ENCODE results near the gene IGFBP5. TPM values are rescaled to one million over a fixed set of nuclear protein-coding genes. Genes with fewer than 3 reads are reported as not detected.

Gene IGFBP5
- total RNA-seq, 1 donor from 2014 or later = 415 TPM

DNA sequence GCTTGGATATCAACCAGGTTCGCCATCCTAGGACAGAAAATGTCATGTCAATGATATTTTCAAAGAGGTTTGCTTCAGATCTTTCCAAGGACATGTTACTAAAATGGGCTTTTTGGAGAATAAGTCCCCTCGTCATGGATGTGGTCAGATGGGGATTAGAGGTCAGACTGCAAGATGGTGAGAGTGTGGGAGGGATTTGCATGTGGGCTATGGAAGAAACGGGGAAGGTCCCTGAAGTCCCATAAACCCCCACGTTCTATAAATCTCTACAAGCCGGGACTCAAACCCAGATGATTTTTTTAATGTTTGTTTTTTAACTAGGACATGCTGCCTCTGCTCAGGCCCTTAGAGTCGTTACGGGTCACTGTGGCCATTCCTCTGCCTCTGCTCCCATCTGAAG lies 37.7 kb upstream of the IGFBP5 start:
- Mint-ChIP-seq H3K9me3 (no peaks in the 10 kb centered on the region), H3K27me3 (ENCODE audit: low read depth) (no peaks in the 10 kb centered on the region), H3K27ac (no peak overlapping the region), H3K36me3 (no peaks in the 10 kb centered on the region), H3K4me1 (peaks cover 11% of the 10 kb centered on the region), H3K4me3 (no peak overlapping the region)
- TF ChIP-seq, protein P1, sequence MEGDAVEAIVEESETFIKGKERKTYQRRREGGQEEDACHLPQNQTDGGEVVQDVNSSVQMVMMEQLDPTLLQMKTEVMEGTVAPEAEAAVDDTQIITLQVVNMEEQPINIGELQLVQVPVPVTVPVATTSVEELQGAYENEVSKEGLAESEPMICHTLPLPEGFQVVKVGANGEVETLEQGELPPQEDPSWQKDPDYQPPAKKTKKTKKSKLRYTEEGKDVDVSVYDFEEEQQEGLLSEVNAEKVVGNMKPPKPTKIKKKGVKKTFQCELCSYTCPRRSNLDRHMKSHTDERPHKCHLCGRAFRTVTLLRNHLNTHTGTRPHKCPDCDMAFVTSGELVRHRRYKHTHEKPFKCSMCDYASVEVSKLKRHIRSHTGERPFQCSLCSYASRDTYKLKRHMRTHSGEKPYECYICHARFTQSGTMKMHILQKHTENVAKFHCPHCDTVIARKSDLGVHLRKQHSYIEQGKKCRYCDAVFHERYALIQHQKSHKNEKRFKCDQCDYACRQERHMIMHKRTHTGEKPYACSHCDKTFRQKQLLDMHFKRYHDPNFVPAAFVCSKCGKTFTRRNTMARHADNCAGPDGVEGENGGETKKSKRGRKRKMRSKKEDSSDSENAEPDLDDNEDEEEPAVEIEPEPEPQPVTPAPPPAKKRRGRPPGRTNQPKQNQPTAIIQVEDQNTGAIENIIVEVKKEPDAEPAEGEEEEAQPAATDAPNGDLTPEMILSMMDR (IDR thresholded peaks at IDR 0.05; ENCODE audit: unreplicated experiment) = no peak
- DNase-seq (ENCODE audit: low spot score in 2 of 2, unreplicated experiment in 2 of 2) = no peak

DNA sequence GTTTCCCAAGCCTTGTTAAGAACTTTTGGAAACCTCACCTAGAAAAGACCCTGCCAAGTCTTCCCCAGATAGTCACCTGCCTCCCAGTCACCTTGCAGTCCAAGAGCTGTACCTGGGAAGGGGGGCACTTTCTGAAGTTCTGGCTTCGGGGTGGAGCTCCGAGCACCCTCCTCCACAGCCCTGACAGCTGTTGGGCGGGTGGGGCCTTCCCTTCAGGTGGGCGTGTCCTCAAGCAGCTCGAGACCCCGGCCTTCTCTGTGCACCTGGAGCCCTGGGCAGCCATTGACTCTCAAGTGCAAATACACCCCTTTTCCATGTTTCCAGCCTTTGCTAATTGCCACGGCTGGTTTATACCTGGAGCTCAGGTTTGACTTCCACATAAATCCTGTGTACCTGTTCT lies 37.0 kb upstream of the IGFBP5 start:
- Mint-ChIP-seq H3K27me3 (ENCODE audit: low read depth) (no peaks in the 10 kb centered on the region), H3K4me1 (peaks cover 11% of the 10 kb centered on the region), H3K4me3 (no peak overlapping the region), H3K36me3 (no peaks in the 10 kb centered on the region), H3K9me3 (no peaks in the 10 kb centered on the region), H3K27ac (no peak overlapping the region)
- TF ChIP-seq, protein P1 (IDR thresholded peaks at IDR 0.05; ENCODE audit: unreplicated experiment) = no peak
- DNase-seq (ENCODE audit: low spot score in 2 of 2, unreplicated experiment in 2 of 2) = no peak

DNA sequence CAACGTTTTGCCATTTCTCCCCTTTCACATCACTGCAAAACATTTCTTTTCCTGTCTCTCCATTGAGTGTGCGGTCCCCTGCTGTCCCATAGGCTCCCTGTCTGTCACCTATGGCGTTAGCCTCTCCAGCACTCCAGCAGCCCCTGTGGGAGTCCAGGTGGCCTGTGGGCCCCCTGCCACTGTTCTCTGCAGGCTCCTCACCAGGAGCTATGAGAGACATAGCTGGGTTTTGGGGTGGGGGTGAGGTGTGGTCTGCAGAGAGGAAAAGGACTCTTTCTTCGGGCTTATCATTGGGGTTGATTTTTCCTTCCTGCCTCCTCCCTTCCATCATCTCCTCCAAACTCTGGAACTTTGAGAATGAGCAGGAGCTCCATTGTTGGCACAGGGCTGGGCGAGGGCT lies 36.1 kb upstream of the IGFBP5 start:
- Mint-ChIP-seq H3K27ac (no peak overlapping the region), H3K9me3 (no peaks in the 10 kb centered on the region), H3K36me3 (no peaks in the 10 kb centered on the region), H3K4me1 (peaks cover 6% of the 10 kb centered on the region), H3K4me3 (no peak overlapping the region), H3K27me3 (ENCODE audit: low read depth) (no peaks in the 10 kb centered on the region)
- TF ChIP-seq, protein P1 (IDR thresholded peaks at IDR 0.05; ENCODE audit: unreplicated experiment) = no peak
- DNase-seq (ENCODE audit: low spot score in 2 of 2, unreplicated experiment in 2 of 2) = no peak

DNA sequence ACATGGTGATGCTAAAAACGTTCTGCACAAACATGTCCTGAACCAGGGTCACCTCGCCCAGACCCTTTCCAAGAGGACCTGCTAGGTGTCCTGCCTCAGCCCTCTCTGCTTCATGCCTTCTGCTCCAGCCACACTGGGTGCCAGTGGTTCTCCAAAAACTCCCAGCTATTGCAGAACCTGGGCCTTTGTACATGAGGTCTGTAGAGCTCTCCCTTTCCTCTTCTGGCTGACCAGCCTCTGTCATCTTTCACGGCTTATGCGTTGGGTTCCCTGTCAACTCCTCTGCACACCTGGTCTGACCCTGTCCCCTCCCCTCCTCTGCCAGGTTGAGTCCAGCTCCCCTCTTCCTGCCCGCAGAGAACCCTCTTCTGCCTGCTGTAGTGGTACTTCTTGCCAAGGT lies 35.5 kb upstream of the IGFBP5 start:
- H3K27me3 Mint-ChIP-seq (ENCODE audit: low read depth) = no peaks in the 10 kb centered on the region
- H3K27ac Mint-ChIP-seq = no peak overlapping the region

DNA sequence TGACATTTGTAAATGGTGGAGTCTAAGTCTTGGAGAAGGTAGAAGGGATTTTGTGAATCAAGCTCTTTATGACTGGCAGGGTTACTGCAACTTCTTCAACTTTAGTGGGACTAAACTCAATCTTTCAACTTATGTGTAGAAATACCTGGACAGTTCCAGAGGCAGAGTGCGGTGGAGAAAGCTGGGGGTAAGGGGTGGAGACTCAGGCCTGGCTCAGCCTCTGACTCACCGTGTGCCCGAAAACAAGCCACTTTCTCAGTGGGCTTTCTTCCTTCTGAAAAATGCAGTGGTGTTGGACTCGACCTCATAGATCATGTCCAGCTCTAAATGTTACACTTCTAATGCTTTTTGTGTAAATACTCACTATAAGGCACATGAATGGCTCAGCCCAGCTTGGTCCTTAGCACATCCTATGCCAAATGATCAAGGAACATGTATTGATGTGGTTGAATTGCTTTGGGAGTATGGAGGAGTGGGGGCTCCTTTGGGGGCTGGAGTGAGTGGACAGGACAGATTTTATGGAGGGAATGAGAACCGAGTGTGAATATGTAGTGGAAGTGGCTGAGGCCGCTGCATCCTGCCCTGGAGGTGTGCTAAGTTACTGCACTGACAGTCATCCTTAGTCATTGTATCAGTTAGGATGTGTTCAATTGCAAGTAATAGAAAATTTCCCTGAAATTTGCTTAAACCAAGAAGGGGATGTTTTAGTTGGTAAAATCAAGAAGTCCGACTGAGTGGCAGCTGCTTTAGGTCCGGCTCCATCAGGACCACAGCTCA lies 32.2 kb upstream of the IGFBP5 start:
- Mint-ChIP-seq H3K36me3 (no peaks in the 10 kb centered on the region), H3K27me3 (ENCODE audit: low read depth) (no peaks in the 10 kb centered on the region), H3K27ac (no peak overlapping the region), H3K4me3 (no peak overlapping the region), H3K9me3 (no peaks in the 10 kb centered on the region), H3K4me1 (no peaks in the 10 kb centered on the region)
- no peak for DNase-seq (ENCODE audit: low spot score in 2 of 2, unreplicated experiment in 2 of 2)
- TF ChIP-seq, protein P1 (IDR thresholded peaks at IDR 0.05; ENCODE audit: unreplicated experiment) = no peak

More for the DNA sequence above, 35.5 kb upstream of the IGFBP5 start:
- peaks cover 6% of the 10 kb centered on the region for H3K4me1 Mint-ChIP-seq
- no peaks in the 10 kb centered on the region for H3K36me3 Mint-ChIP-seq
- TF ChIP-seq, protein P1 (IDR thresholded peaks at IDR 0.05; ENCODE audit: unreplicated experiment) = no peak
- H3K4me3 Mint-ChIP-seq = no peak overlapping the region
- DNase-seq (ENCODE audit: low spot score in 2 of 2, unreplicated experiment in 2 of 2) = no peak
- H3K9me3 Mint-ChIP-seq = no peaks in the 10 kb centered on the region

Measured in mesothelial cell of epicardium (in vitro differentiated cells).